ENCODE data around the gene CRPPA.

DNA sequence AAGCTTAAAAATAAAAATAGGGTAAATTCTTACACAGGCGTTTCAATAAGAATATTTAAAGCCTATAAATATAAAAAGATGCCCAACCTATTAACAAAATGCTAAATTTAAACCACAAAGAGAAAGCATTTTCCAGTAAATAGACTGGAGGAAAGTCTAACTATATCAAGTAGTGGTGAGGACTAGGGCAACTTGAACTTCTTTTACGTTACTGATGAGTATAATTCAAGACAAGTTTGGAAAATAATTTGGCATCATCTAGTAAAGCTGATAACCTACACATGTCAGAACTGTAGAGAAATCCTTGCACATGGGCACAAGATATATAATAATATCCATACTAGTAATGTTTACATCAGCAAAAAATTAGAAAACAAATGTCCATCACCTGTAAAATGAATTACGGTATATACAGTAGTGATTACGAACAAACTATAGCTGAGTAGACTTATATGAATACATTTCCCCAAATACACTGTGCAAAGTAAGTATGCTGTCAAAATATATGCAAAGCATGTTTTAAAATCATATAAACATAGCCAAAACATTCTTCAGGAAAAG, 27.4 kb downstream of the CRPPA start:
- TF ChIP-seq EZH2 (IDR thresholded peaks at IDR 0.05; ENCODE audit: insufficient read depth, low read length): no peak
- TF ChIP-seq, protein P1, sequence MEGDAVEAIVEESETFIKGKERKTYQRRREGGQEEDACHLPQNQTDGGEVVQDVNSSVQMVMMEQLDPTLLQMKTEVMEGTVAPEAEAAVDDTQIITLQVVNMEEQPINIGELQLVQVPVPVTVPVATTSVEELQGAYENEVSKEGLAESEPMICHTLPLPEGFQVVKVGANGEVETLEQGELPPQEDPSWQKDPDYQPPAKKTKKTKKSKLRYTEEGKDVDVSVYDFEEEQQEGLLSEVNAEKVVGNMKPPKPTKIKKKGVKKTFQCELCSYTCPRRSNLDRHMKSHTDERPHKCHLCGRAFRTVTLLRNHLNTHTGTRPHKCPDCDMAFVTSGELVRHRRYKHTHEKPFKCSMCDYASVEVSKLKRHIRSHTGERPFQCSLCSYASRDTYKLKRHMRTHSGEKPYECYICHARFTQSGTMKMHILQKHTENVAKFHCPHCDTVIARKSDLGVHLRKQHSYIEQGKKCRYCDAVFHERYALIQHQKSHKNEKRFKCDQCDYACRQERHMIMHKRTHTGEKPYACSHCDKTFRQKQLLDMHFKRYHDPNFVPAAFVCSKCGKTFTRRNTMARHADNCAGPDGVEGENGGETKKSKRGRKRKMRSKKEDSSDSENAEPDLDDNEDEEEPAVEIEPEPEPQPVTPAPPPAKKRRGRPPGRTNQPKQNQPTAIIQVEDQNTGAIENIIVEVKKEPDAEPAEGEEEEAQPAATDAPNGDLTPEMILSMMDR (IDR thresholded peaks at IDR 0.05; ENCODE audit: insufficient read depth, low read depth, low read length): no peak
